GM12875 (cell line): ENCODE measurements around the gene GNMT.

ENCODE experiments used
- H3K4me3 ChIP-seq: one replicate; pipeline ENCODE4 v1.5.1; 2011; ENCODE audit warnings: low read depth, low read length, control low read depth
- CTCF ChIP-seq: IDR thresholded peaks from 2 replicates; pipeline ENCODE4 v1.5.1; 2011; ENCODE audit warnings: low read depth, mild to moderate bottlenecking, control low read depth, inconsistent platforms, low read length, moderate library complexity, borderline replicate concordance; ENCODE audit not compliant: insufficient read depth

GNMT gene

GRCh38 chr6:43012364-43012763 lies 51.8 kb downstream of the GNMT start:
- no peak for TF ChIP-seq CTCF
- no peak overlapping the region for H3K4me3 ChIP-seq

- no peak for TF ChIP-seq CTCF
- peak overlapping the region; percentile 65 for H3K4me3 ChIP-seq
Measured at GRCh38 chr6:43013097-43013842, 52.7 kb downstream of the GNMT start.
